Measurements from ENCODE around the gene KRT23. TPM values are rescaled to one million over a fixed set of nuclear protein-coding genes. Genes with fewer than 3 reads are reported as not detected.

The KRT23 gene
- total RNA-seq, 1 donor: 0.36 TPM

DNA sequence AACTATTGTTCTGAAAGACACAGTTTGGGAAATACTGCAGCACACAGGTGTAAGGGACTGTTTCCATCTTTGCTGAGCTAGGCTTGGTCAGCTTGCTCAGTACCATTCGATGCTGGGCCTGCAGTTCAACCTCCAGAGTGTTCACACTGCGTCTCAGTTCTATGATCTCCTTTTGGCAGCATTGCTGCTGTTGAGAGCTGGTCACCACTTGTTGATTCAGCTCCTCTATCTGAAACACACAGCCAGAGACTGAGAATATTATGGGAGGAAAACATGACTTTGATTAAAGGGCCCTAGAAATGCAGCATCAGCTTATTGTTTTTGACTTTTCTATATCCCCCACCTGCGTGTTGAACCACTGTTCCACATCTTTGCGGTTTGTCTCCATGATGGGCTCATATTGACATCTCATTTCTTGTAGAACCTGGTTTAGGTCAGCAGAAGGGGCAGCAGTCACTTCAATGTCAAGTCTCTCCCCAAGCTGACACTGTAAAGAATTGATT, 24.7 kb upstream of the KRT23 start:
- Histone ChIP-seq H3K27me3 (ENCODE audit: insufficient read depth, low read length) (no peaks in the 10 kb centered on the region), H3K79me2 (ENCODE audit: insufficient read depth, low read length) (no peaks in the 10 kb centered on the region), H4K20me1 (ENCODE audit: insufficient read depth, low read length) (no peaks in the 10 kb centered on the region), H3K4me2 (ENCODE audit: insufficient read depth, low read length) (no peak overlapping the region), H3K4me1 (ENCODE audit: insufficient read depth, low read length) (peaks cover 20% of the 10 kb centered on the region), H2AFZ (ENCODE audit: low read length) (peak overlapping the region; percentile 53), H3K27ac (ENCODE audit: low read depth, low read length) (no peak overlapping the region), H3K9me3 (ENCODE audit: low read depth, low read length) (no peaks in the 10 kb centered on the region), H3K36me3 (ENCODE audit: insufficient read depth, low read length) (no peaks in the 10 kb centered on the region), H3K4me3 (ENCODE audit: insufficient read depth, low read length) (no peak overlapping the region)
- no peak for DNase-seq (ENCODE audit: insufficient read length, low spot score, missing footprints)
- no peak for TF ChIP-seq CTCF (IDR thresholded peaks at IDR 0.05; ENCODE audit: extremely low read depth, low read depth, low read length)

GRCh38 chr17:40961591-40961990, 24.1 kb upstream of the KRT23 start:
- Histone ChIP-seq H4K20me1 (ENCODE audit: insufficient read depth, low read length) (no peaks in the 10 kb centered on the region), H3K36me3 (ENCODE audit: insufficient read depth, low read length) (no peaks in the 10 kb centered on the region), H3K4me3 (ENCODE audit: insufficient read depth, low read length) (no peak overlapping the region), H3K4me1 (ENCODE audit: insufficient read depth, low read length) (peaks cover 22% of the 10 kb centered on the region), H3K27ac (ENCODE audit: low read depth, low read length) (no peak overlapping the region), H3K27me3 (ENCODE audit: insufficient read depth, low read length) (no peaks in the 10 kb centered on the region), H2AFZ (ENCODE audit: low read length) (no peak overlapping the region), H3K4me2 (ENCODE audit: insufficient read depth, low read length) (no peak overlapping the region), H3K9me3 (ENCODE audit: low read depth, low read length) (no peaks in the 10 kb centered on the region), H3K79me2 (ENCODE audit: insufficient read depth, low read length) (no peaks in the 10 kb centered on the region)
- TF ChIP-seq CTCF (IDR thresholded peaks at IDR 0.05; ENCODE audit: extremely low read depth, low read depth, low read length): no peak
- DNase-seq (ENCODE audit: insufficient read length, low spot score, missing footprints): no peak

DNA sequence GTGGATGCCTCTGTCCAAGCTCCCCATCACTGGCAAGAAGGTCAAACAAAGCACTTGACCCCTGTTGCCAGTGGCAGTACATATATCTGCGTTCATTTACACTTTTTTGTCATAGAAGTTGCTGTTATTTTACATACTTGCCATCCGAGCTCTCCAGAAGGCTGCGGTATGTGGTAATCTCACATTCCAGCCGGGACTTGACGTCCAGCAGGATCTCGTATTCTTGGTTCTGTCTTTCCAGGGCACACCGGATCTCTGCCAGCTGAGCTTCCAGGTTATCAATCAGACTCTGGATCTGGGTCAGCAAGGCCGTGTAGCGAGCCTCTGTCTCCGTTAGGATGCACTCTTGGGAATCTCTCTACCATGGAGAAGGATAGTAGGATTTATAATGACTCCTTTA, 22.7 kb upstream of the KRT23 start:
- H3K9me3 ChIP-seq (ENCODE audit: low read depth, low read length): no peaks in the 10 kb centered on the region
- no peaks in the 10 kb centered on the region for H4K20me1 ChIP-seq (ENCODE audit: insufficient read depth, low read length)
- peaks cover 34% of the 10 kb centered on the region for H3K4me1 ChIP-seq (ENCODE audit: insufficient read depth, low read length)
- no peak for TF ChIP-seq CTCF (IDR thresholded peaks at IDR 0.05; ENCODE audit: extremely low read depth, low read depth, low read length)
- H3K4me3 ChIP-seq (ENCODE audit: insufficient read depth, low read length): no peak overlapping the region
- no peaks in the 10 kb centered on the region for H3K36me3 ChIP-seq (ENCODE audit: insufficient read depth, low read length)
- no peak overlapping the region for H2AFZ ChIP-seq (ENCODE audit: low read length)
- H3K27ac ChIP-seq (ENCODE audit: low read depth, low read length): no peak overlapping the region
- H3K79me2 ChIP-seq (ENCODE audit: insufficient read depth, low read length): no peaks in the 10 kb centered on the region
- no peak overlapping the region for H3K4me2 ChIP-seq (ENCODE audit: insufficient read depth, low read length)
- DNase-seq (ENCODE audit: insufficient read length, low spot score, missing footprints): no peak
- no peaks in the 10 kb centered on the region for H3K27me3 ChIP-seq (ENCODE audit: insufficient read depth, low read length)

DNA sequence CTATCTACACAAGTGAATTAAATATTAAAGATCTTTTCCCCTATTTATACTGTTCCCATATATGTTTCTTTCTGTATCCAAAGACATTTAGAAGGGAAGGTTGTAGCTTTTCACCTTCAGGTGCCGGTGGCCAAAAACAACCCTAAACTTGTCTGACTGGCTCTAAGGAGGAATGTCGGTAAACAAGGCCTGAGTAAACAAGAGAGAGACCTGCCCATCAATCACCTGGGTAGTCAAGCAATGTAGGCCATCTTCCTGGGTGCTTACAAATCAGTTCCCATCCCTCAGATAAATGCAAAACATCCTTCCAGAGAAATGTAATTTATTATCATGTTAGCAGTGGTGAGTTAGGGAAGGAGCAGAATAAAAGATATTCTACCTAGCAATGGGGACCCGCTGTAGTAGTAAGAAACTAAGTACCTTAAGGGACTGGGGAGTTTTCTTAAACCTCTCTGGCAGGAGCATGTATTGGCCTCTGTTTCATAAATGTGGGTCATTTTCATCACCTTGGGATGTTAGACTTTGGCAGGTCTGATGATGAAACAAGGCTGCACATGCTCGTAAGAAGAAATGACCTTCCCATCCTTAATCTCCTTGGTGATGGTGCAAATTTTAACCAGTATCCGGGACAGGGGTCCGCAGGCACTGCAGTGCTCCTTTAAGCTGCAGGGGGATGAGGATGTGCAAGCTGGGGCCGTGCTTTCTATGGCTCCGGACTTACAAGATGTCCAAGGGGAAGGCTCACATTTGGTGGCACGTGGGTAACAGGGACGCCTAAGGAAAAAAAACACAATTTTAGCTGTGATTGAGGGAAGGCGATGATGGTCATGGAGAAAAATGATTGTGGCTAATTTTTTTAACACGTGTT, 20.9 kb upstream of the KRT23 start:
- H4K20me1 ChIP-seq (ENCODE audit: insufficient read depth, low read length): no peaks in the 10 kb centered on the region
- no peaks in the 10 kb centered on the region for H3K36me3 ChIP-seq (ENCODE audit: insufficient read depth, low read length)
- no peaks in the 10 kb centered on the region for H3K27me3 ChIP-seq (ENCODE audit: insufficient read depth, low read length)
- no peak overlapping the region for H3K4me2 ChIP-seq (ENCODE audit: insufficient read depth, low read length)
- no peak overlapping the region for H2AFZ ChIP-seq (ENCODE audit: low read length)
- H3K4me3 ChIP-seq (ENCODE audit: insufficient read depth, low read length): no peak overlapping the region
- no peaks in the 10 kb centered on the region for H3K9me3 ChIP-seq (ENCODE audit: low read depth, low read length)
- H3K27ac ChIP-seq (ENCODE audit: low read depth, low read length): peak overlapping the region; percentile 98
- H3K4me1 ChIP-seq (ENCODE audit: insufficient read depth, low read length): peaks cover 47% of the 10 kb centered on the region
- no peak for TF ChIP-seq CTCF (IDR thresholded peaks at IDR 0.05; ENCODE audit: extremely low read depth, low read depth, low read length)
- no peak for DNase-seq (ENCODE audit: insufficient read length, low spot score, missing footprints)
- H3K79me2 ChIP-seq (ENCODE audit: insufficient read depth, low read length): no peaks in the 10 kb centered on the region

Measured in osteoblast (primary cell).